Measurements from ENCODE around the gene RHEB.

DNA sequence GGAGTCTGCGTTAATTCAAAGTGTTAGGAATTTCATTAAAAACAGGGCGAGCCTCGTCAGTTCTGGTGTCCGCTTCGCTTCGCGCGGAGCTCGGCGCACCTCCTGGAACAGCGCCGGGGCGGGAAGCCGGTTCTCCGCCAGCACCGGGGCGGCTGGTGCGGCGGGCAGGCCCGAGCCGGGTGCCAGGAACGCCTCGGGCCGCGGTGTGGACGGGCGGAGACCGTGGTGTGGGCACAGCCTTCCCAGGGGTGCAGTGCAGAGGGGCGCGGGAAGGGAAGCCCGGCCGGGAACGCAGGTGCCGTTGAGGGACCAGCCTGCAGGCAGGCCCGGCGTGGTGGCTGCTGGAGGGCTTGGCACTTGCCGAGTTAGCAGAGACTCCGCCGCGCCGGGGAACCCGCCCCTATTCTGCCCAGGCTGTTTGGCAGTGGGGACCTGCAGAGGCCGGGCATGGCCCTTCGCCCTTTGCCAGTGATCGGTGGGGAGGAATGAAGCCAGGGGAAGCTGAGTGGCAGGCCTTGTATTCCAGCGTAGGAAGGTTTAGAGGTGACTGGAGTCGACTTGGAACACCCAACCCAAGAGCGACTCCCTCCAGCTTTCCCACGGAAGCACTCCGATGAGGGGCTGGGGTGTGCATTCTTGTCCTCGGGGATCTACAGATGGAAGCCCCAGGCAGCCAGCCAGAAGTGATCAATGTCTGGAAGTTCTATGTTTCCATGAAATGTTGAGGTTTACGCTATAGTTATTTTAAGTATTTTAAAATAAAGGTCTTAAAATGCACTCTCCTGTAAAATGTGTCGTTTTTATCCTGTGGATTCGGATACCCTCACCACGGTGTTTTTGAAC lies 945 bp upstream of the RHEB start:
- TF ChIP-seq, protein P1, sequence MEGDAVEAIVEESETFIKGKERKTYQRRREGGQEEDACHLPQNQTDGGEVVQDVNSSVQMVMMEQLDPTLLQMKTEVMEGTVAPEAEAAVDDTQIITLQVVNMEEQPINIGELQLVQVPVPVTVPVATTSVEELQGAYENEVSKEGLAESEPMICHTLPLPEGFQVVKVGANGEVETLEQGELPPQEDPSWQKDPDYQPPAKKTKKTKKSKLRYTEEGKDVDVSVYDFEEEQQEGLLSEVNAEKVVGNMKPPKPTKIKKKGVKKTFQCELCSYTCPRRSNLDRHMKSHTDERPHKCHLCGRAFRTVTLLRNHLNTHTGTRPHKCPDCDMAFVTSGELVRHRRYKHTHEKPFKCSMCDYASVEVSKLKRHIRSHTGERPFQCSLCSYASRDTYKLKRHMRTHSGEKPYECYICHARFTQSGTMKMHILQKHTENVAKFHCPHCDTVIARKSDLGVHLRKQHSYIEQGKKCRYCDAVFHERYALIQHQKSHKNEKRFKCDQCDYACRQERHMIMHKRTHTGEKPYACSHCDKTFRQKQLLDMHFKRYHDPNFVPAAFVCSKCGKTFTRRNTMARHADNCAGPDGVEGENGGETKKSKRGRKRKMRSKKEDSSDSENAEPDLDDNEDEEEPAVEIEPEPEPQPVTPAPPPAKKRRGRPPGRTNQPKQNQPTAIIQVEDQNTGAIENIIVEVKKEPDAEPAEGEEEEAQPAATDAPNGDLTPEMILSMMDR (IDR thresholded peaks at IDR 0.05) = no peak
- no peak for TF ChIP-seq ZFX (IDR thresholded peaks at IDR 0.05; ENCODE audit: borderline replicate concordance)
